Colonic mucosa (tissue), 4 donors: ENCODE measurements around the gene EMID1. TPM values are rescaled to one million over a fixed set of nuclear protein-coding genes. Genes with fewer than 3 reads are reported as not detected.
A peak's percentile ranks its signal among the peaks of the same experiment; 100 is the strongest.

Experiments used
- DNase-seq: peaks from one replicate; pipeline ENCODE4 v3.0.0-alpha.2; 2020
- H3K27ac ChIP-seq: fragments of 200-600 bp; one replicate; pipeline ENCODE4 v1.8.0; 2021
- H3K27me3 ChIP-seq: fragments of 200-600 bp; one replicate; pipeline ENCODE4 v1.8.0; 2021
- H3K36me3 ChIP-seq: fragments of 200-600 bp; one replicate; pipeline ENCODE4 v1.8.0; 2021
- H3K4me1 ChIP-seq: fragments of 200-600 bp; one replicate; pipeline ENCODE4 v1.8.0; 2021; ENCODE audit warnings: mild to moderate bottlenecking
- H3K4me3 ChIP-seq: fragments of 200-600 bp; one replicate; pipeline ENCODE4 v1.8.0; 2021
- H3K9ac ChIP-seq, 2 donors: one replicate each; pipeline ENCODE4 v1.7.0; 2013; ENCODE audit warnings: control low read depth in 2 of 2, low read depth in 2 of 2, low read length in 2 of 2
- H3K9me3 ChIP-seq: fragments of 200-600 bp; one replicate; pipeline ENCODE4 v1.8.0; 2021
- CTCF ChIP-seq: fragments of 200-600 bp; IDR thresholded peaks from one replicate; pipeline ENCODE4 v1.8.0; 2022; ENCODE audit warnings: antibody characterized with exemption, mild to moderate bottlenecking
- intact Hi-C: fragments of 100-400 bp; cut with DNase I; formaldehyde crosslinking; loops from one replicate; pipeline ENCODE4 v1.14.1; 2022
- total RNA-seq, 2 donors: library from RNA; stranded (reverse); fragmentation: NEBNext Ultra II Directional in 1 of 2; extraction: Animal tissue kit (Norgen Biotek cat#: 25700) in 1 of 2; gene quantifications; one replicate each; pipeline ENCODE4 v1.2.1, GENCODE V29; 2021
- donor health status: healthy.
- donor health status: DM: no; HTN: no; CAD: no.
- donor health status: DM: no; HTN: no; CAD: no.

EMID1 gene
- total RNA-seq, 2 donors from 2014 or later: 4.4 TPM

- TF ChIP-seq CTCF: no peak
- DNase-seq: no peak
- Histone ChIP-seq H3K27ac (peak overlapping the region; percentile 12), H3K9me3 (no peaks in the 10 kb centered on the region), H3K27me3 (no peaks in the 10 kb centered on the region), H3K36me3 (no peaks in the 10 kb centered on the region), H3K4me3 (no peak overlapping the region), H3K9ac (peak overlapping the region; percentile 18 to 34), H3K4me1 (no peaks in the 10 kb centered on the region)
- intact Hi-C loops: no loop called here
Measured at GRCh38 chr22:29224121-29224858, 18.6 kb downstream of the EMID1 start.

- Histone ChIP-seq H3K9ac (peak overlapping the region in 1 of 2 donors; percentile 35), H3K27ac (peak overlapping the region; percentile 8), H3K36me3 (no peaks in the 10 kb centered on the region), H3K27me3 (no peaks in the 10 kb centered on the region), H3K4me1 (no peaks in the 10 kb centered on the region), H3K4me3 (no peak overlapping the region), H3K9me3 (no peaks in the 10 kb centered on the region)
- intact Hi-C loops: no loop called here
- no peak for TF ChIP-seq CTCF
- DNase-seq: no peak
Measured at GRCh38 chr22:29224859-29225410, 19.2 kb downstream of the EMID1 start.

GRCh38 chr22:29225422-29226090, 19.9 kb downstream of the EMID1 start:
- intact Hi-C loops: no loop called here
- Histone ChIP-seq H3K27me3 (no peaks in the 10 kb centered on the region), H3K9me3 (no peaks in the 10 kb centered on the region), H3K4me1 (no peaks in the 10 kb centered on the region), H3K36me3 (no peaks in the 10 kb centered on the region), H3K27ac (peak overlapping the region; percentile 8), H3K4me3 (no peak overlapping the region), H3K9ac (peak overlapping the region in 1 of 2 donors; percentile 50)
- peak; percentile 49 for DNase-seq
- TF ChIP-seq CTCF: no peak

- no peaks in the 10 kb centered on the region for H3K4me1 ChIP-seq
- intact Hi-C loops: no loop called here
Measured at GRCh38 chr22:29226351-29226981, 20.8 kb downstream of the EMID1 start.

More at GRCh38 chr22:29226351-29226981, 20.8 kb downstream of the EMID1 start:
- no peak overlapping the region for H3K9ac ChIP-seq
- no peak for DNase-seq
- H3K4me3 ChIP-seq: no peak overlapping the region
- peak overlapping the region; percentile 8 for H3K27ac ChIP-seq
- H3K36me3 ChIP-seq: no peaks in the 10 kb centered on the region
- no peaks in the 10 kb centered on the region for H3K9me3 ChIP-seq
- no peak for TF ChIP-seq CTCF
- no peaks in the 10 kb centered on the region for H3K27me3 ChIP-seq
